ENCODE measurements around the gene RFC3.

Gene RFC3

DNA sequence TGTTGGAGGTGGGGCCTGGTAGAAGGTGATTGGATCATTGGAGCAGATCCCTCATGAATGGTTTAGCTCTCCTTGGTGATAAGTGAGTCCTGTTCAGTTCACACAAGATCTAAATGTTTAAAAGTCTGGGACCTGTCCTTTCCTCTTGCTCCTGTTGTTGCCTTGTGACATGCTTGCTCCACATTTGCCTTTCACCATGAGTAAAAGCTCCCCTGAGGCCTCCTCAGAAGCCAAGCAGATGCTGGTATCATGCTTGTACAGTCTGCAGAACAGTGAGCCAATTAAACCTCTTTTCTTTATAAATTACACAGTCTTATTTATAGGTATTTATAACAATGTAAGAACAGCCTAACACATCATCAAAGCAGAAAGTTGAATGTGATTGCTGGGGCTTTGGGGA lies 24.2 kb upstream of the RFC3 start:
- TF ChIP-seq, protein P1, sequence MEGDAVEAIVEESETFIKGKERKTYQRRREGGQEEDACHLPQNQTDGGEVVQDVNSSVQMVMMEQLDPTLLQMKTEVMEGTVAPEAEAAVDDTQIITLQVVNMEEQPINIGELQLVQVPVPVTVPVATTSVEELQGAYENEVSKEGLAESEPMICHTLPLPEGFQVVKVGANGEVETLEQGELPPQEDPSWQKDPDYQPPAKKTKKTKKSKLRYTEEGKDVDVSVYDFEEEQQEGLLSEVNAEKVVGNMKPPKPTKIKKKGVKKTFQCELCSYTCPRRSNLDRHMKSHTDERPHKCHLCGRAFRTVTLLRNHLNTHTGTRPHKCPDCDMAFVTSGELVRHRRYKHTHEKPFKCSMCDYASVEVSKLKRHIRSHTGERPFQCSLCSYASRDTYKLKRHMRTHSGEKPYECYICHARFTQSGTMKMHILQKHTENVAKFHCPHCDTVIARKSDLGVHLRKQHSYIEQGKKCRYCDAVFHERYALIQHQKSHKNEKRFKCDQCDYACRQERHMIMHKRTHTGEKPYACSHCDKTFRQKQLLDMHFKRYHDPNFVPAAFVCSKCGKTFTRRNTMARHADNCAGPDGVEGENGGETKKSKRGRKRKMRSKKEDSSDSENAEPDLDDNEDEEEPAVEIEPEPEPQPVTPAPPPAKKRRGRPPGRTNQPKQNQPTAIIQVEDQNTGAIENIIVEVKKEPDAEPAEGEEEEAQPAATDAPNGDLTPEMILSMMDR (IDR thresholded peaks at IDR 0.05; ENCODE audit: control extremely low read depth, extremely low read depth, low read depth, missing control alignments): no peak
- ChIA-PET POLR2A (no interaction called here), CTCF (interaction anchor here (1.5 kb wide), 1 partner anchor 10 kb away, joined by 4 read pairs; no protein-coding TSS in a partner anchor)
- no peak for DNase-seq (ENCODE audit: extremely low spot score)

- ChIA-PET POLR2A (no interaction called here), CTCF (interaction anchor here (0.9 to 1.5 kb wide), 5 partner anchors 8 to 283 kb away, joined by 3 to 4 read pairs (median 3); no protein-coding TSS in a partner anchor)
- TF ChIP-seq, protein P1 (IDR thresholded peaks at IDR 0.05; ENCODE audit: control extremely low read depth, extremely low read depth, low read depth, missing control alignments): no peak
- no peak for DNase-seq (ENCODE audit: extremely low spot score)
Observed at GRCh38 chr13:33794576-33794975, 23.4 kb upstream of the RFC3 start.

GRCh38 chr13:33796095-33796494 lies 21.9 kb upstream of the RFC3 start:
- DNase-seq (ENCODE audit: extremely low spot score): no peak
- POLR2A ChIA-PET: no interaction called here
- TF ChIP-seq, protein P1 (IDR thresholded peaks at IDR 0.05; ENCODE audit: control extremely low read depth, extremely low read depth, low read depth, missing control alignments): no peak
- CTCF ChIA-PET: no interaction called here

GRCh38 chr13:33797622-33798021 lies 20.3 kb upstream of the RFC3 start:
- ChIA-PET CTCF (interaction anchor here (0.8 to 1.6 kb wide), 5 partner anchors 11 to 1367 kb away, joined by 3 to 6 read pairs (median 3); no protein-coding TSS in a partner anchor), POLR2A (no interaction called here)
- TF ChIP-seq, protein P1 (IDR thresholded peaks at IDR 0.05; ENCODE audit: control extremely low read depth, extremely low read depth, low read depth, missing control alignments): no peak
- DNase-seq (ENCODE audit: extremely low spot score): no peak

DNA sequence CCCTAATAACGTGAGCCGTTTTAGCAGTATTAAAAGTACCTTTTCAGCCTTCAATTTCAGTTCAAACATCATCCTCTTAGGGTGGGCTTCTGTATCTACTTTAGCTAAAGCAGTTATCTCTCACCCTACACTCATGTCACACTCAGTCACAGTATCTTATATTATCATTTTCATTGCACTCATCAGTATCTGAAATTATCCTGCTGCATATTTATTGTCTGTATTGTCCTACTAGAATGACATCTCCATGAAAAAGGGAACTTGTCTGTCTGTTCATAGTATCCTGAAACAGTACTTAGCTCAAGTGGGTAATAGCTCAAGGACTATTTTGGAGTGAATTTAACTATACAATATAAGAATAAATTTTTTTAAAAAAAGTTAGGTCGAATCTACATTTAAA lies 19.9 kb upstream of the RFC3 start:
- DNase-seq (ENCODE audit: extremely low spot score): no peak
- ChIA-PET CTCF (interaction anchor here (0.8 to 1.6 kb wide), 4 partner anchors 21 to 1367 kb away, joined by 3 read pairs; no protein-coding TSS in a partner anchor), POLR2A (no interaction called here)
- TF ChIP-seq, protein P1 (IDR thresholded peaks at IDR 0.05; ENCODE audit: control extremely low read depth, extremely low read depth, low read depth, missing control alignments): no peak

DNA sequence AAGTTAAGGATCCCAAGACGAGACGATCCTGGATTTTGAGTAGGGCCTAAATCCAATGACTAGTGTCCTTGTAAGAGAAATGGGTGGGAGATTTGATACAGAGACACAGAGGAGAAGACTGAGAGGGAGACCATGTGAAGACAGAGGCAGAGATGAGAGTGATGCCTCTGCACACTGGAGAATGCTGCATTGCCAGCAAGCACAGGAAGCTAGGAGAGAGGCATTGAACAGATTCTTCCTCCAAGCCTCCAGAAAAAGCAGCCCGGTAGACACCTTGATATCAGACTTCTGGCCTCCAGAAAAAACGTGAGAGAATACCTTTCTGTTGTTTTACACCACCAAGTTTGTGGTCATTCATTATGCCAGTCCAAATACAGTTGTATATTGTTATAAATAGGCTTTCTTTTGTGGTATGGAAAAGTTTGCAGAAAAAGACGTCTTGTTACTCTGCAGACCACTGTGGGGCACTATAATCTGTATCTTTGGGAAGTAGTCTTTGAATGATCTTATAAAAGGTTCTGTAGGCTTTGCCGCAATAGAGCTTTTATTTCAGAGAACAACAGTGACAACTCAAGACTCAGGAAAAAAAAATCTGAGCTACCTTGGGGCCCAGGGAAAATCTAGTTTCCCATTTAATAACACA lies 17.9 kb upstream of the RFC3 start:
- POLR2A ChIA-PET: no interaction called here
- TF ChIP-seq, protein P1 (IDR thresholded peaks at IDR 0.05; ENCODE audit: control extremely low read depth, extremely low read depth, low read depth, missing control alignments): peak; percentile 44
- CTCF ChIA-PET: interaction anchor here (0.6 to 3.1 kb wide), 18 partner anchors 9 to 281 kb away, joined by 3 to 27 read pairs (median 4); partner anchors contain the start of gene RFC3
- DNase-seq (ENCODE audit: extremely low spot score): no peak
